Anterior cingulate cortex (tissue), 58 donors: ENCODE measurements around the gene C22orf23.
A peak's percentile ranks its signal among the peaks of the same experiment; 100 is the strongest.
"Not testable (repeated sequence)": the region's sequence is repeated elsewhere in the genome, so short reads cannot be mapped to it uniquely, and the experiment has no call there.

Experiments used
- DNase-seq, 58 donors: peaks; one replicate each; lab custom pipeline; 2025; lab: John Stamatoyannopoulos, UW

Gene C22orf23

DNA sequence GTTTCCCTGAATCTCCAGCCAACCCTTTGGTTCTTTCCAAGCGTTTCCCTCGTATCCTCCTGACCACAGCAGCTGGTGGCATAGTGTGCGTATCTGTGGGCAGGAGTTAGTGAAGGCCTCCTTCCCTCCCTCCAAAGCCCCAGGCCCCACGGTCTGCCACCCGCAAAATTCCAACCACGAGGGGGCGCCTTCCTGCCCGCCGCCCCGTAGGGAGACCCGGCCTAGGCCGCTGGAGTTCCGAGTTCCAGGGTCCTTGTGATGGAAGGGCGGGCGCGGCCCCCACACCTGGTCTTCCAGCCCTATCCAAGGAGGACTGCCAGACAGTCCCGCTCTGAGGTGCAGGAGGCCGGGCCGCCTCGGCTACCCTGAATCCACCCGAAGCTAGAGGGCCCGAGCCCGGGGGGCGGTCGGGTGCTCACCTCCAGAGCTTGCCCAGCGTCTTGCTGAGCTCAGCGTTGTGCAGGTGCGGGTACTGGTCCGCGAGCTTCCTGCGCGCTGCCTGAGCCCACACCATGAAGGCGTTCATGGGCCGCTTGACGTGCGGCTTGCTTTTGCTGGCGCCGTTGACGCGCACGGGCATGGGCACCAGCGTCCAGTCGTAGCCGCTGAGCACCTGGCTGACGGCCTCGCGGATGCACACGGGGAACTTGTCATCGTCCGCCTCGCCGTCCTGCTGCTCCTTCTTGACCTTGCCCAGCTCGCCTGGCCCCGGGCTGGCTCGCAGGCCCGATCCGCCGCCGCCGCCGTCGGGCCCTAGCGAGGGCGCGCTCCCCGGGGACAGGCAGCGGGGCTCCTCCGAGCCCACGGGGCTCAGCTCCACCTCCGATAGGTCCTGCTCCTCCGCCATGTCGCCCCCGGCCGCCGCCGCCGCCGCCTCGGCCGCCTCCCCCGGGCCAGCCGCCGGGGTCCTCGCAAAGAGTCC is 29.8 kb upstream of the C22orf23 start:
- DNase-seq: peak in 4 of 58 donors; percentile 27 to 41 (median 37)

DNA sequence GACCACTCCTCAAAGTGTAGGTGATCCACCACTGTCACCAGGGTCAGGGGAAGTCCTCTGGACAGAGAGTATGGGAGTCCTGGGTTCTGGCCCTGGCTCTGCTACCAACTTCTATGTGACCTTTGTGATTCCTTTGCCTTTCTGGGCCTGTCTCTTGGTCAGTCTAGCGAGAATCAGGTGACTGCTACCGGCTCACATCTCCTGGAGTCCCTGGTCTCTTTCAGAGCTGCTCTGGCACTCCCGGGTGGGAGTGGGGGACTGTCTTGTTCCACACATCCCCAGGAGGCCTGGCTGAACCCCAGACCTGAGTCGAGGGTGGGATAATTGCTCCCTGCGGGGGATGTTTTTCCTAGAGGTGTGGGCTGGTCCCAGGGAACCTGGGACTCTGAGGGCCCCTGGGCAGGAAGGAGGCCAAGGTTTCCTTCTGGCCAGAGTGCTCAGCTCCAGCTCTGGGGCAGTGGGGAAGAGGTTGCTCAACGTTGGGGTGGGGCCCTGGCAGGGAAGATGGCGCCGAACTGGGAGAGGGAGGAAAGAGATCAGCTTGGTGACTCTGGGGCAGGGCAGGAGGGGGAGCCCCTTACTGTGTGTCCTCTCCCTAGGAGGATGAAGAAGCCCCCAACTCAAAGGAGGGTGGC is 28.9 kb upstream of the C22orf23 start:
- DNase-seq: no peak

DNA sequence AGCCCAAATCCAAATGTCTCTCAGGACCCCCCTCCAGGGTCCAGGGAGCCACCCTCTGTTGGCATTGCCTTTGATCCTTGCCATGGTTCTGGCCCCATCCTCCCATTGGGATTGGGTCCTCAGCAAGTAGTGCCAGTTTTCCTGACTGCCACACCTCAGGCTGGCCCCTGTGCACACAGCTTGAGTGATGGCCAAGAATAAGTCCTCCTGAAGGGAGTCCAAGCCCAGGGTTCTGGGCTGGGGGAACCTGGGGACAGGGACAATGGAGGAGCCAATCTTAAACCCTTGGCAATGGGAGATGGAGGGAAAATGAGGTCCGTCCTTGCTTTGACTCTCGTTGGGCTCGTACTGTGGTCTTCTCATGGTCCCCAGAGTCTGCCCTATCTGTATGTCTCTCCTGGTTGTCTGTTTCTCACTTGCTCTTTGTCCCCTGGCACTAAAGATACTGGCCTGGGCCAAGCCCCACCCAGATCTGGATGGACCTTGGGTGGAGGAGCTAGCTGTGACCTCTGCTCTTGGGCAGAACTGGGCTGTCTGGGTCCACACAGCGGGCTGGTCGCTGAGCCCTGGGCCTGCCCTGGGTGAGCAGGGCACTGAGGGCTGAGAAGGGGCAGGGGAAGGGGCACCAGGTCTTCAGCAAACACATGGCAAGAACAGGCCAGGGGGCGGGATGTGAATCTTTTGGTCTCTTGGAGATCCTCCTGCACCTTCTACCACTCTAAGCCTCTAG is 28.0 kb upstream of the C22orf23 start:
- DNase-seq: peak in 1 of 58 donors; percentile 36

DNA sequence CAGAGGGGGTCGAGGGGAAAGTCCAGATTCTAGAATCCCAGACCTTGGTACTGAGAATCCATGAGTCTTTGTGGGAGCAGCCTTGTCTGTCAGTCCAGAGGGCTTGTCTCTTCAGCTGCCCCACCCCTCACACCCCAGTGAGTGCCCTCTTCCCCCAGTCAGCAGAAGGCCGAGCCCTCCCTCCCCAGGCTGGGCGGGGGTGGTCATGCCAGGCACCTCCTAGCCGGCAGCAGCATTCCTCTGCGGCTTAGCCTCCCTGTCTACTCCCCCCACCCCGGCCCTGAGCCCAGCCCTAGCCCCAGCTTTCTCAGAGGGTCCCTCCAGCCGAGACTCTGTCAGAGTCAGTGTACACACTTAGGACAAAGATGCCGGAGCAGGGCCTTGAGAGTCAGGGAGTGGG is 26.4 kb upstream of the C22orf23 start:
- peak in 10 of 58 donors; percentile 32 to 53 (median 42) for DNase-seq

DNA sequence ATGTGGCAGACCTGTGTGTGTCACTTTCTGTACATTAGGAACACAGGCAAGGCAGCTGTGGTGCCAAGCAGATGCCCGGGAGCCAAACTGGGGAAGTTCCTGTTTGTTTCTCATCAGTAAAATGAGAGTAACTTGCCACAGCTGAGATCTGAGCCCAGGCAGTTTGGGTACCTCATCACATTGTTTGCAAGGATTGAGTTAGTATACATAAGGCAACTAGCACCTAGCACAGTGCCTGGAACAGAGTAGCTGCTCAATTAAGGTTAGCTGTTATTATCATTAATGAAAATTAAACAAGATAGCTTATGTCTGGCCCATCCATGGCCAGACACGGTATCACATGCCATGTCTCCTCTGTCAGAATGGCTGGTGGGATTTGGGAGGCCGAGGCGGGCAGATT is 23.1 kb upstream of the C22orf23 start:
- DNase-seq: no peak

DNA sequence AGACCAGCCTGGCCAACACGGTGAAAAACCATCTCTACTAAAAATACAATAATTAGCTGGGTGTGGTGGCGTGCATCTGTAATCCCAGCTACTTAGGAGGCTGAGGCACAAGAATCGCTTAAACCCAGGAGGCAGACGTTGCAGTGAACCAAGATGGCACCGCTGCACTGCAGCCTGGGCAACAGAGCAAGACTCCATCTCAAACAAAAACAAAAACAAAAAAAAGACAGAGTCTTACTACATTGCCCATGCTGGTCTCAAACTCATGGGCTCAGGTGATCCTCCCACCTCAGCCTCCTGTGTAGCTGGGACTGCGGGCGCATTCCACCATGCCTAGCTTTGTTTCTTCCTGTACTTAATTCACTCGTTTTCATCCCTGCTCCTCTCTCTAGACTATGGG is 22.6 kb upstream of the C22orf23 start:
- DNase-seq: not testable (repeated sequence)

DNA sequence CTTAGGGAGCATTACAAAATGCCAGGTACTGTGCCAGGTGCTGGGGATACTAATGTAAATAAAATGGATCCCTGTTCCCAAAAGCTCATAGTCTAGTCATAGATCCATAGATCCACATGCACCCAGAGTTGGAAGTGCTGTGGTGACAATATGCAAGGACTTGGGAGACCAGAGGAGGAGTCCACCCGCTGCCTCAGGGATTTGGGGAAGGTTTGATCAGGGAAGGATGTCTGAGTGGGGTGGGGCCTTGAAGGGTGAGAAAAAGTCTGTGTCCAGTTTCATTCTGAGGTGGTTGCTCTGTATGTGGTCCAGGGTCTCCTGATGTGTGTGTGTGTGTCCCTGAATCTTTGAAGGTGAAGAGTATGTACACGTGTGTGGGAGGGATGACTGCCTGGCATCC is 21.8 kb upstream of the C22orf23 start:
- no peak for DNase-seq

DNA sequence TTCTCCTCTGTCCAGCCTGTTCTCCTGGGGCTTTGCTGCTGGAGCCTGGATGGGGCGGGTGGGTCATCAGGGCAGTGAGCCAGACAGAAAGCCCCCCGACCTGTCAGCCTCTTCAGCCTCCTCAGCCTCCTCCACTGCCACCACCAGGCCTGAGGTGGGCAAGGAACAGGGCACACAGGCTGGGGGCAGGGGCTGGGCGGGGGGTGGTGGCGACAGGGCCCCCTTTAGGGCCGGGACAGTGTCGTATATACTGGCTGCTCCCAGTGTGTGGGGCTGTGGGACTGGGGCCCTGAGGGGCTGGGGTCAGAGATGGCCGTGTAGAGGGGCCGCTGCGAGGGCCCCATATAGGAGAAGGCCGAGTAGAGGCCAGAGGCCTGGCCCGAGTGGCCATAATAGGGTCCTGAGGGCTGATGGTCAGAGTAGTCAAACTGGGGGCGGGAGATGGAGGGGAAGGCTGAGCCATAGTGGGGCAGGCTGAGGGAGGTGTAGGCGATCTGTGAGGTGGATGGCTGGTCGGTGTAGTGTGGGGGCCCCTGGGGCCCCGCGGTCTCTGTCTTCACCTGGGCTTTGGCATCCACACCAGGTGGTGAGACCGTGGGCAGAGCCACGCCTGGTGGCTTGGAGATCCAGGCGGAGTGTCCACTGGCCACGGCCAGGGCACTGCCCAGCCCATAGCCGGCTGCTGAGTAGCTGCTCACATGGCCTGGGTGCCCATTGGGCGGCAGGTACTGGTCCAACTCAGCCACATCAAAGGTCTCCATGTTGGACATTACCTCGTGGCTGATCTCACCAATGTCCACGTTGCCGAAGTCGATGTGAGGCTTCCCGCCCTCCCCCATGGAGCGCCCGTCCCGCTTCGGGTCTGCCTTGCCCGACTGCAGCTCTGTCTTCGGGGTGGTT is 20.1 kb upstream of the C22orf23 start:
- DNase-seq: no peak

DNA sequence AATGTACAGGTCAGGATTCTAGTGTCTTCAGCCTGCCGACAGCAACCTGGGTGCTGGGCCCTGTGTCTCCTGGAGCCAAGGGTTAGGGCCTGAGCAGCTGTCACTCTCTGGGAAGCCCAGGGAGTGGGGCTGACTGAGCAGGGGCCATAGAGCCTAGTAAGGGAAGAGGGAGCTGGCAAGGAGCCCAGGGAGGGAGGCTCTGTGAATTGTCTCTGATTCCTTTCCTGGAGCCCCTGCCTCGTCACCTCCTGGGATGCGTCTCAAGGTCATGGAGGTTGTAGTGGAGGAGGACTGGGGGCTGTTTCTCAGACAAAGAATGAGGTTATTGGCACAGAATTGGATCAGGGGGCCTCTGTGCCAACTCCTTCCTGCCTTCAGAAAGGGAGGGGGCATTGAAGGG is 19.1 kb upstream of the C22orf23 start:
- DNase-seq: peak in 3 of 58 donors; percentile 38 to 68 (median 41)

DNA sequence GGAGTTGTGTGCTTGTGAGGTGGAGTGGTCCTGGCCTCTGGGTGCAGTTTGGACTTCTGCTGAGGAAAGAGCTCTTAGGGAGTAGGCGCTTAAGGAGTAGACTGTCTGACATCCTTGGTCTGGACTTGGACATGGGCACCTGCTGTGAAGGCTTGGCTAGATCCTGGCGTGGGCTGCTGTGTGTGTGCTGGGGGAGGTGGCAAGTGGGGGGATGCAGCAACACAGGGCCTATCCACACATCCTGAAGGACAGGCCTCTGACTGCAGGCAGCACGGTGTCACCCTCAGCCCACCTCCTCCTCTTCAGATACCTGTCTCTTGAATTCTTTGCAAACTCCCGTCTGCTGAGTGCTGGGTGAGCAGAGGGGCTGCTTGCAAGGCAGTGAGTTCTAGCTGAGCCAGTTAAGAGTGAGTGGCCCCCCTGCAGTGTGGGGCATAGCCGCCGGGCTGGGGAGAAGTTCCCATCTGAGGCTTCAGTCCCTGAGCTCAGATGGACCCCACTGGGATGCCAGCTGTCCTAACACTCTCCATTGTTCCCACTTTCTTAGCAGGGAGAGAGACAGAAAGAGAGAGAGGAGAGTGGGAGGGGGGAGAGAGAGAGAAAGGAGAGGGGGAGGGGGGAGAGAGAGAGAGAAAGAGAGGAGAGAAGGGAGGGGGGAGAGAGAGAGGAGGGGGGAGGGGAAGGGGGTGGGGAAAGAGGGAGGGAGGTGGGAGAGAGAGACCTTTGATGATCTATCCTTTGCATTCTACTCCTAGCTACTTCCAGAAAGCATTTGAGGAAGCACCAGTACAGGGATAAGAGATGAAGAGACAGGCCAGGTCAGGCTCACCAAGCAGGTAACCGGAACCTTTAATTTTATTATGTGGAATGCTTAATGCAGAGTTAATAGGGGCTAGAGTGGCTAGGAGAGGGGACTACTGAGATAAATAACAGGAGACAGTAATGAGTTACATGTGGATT is 18.4 kb upstream of the C22orf23 start:
- DNase-seq: peak in 1 of 58 donors; percentile 26

DNA sequence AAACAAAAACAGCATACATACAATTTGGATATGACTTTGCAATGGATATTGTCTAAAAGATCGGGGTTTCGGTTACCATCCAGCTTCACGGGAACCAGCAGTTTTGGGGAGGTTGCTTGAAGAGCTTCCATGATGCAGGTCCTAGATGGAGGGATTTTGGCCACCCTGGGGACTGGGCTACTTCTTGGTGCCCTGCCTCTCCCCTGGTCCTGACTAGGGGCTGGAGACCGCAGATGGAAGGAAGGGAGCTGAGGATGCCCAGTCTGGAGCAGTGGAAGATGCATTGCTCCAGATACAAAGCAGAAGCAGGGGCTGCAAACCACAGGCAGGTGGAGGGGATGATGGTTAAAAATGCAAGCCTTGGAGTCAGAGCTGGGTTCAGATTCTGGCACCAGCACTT is 17.5 kb upstream of the C22orf23 start:
- DNase-seq: no peak

DNA sequence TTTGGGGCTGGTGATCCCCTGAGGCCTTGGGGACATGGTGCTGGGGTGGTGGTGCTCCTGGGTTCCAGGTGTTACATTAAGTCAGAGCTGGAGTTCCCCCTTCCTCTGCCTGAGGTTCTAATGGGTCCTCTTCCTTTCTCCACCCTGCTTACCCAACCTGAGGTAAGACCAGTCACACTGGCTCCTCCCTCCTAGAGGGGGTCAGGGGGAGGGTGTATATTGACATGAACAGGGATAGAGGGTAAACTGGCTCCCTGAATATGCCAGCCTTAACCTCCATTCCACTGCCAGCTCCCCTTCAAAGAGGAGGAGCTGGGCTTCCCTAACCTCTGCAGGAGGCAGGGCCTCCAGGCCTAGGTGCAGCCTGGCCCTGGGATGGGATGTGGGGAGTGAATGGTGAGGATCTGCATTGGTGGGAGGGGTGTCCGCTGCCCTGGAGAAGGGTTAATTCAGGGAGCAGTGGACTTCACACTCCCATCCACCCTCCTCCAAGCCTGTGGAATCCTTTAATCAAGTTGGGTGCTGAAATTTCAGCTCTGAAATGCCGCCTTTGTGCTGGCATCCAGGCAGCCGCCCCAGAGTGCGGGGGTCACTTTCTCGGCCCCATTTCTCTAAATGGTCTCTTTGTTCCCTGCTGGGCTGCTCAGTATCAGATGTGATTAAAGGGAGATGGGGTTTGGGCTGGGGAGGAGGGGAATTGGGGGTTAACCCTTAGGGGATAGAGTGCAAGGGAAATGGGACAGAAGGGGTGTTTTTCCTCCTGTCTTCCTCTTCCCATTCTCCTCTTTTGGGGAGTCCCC is 15.3 kb upstream of the C22orf23 start:
- DNase-seq: peak in 44 of 58 donors; percentile 15 to 83 (median 61)

DNA sequence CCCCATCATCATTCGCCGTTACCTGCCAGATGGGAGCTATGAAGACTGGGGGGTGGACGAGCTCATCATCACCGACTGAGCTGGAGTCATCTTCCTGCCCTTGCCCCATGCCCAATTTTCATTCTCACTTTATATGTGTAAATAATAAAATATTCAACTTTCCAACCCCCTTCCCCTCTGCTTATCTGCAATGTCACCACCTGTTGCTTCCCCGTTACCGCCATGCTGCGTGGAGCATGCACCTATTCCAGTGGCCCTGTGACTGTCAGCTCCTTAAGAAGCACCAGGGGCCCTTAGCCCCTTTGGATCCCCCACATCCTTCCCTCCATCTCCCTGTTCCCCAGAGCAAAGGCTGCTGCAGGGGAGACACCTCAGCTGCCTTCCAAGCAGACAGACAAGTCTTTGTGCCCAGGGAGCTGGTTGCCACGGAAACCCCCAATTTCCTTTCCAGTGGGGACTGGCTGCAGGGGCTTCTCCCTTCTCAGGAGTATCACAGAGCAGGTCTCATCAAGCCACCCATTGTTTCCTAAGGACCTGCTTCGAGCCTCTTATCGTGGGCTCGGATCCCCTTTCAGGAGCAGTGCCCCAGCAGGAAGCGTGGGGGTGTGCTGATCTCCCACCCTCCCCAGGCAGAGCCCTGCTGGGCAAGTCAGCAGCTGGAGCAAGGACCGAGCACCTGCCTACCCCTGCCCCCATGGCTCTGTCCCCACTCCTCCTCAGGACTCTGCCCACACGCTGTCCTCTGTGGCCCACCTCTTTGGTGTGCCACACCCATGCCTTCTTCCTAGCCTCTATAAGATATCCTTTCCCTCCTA is 14.4 kb upstream of the C22orf23 start:
- DNase-seq: peak in 5 of 58 donors; percentile 23 to 53 (median 38)

DNA sequence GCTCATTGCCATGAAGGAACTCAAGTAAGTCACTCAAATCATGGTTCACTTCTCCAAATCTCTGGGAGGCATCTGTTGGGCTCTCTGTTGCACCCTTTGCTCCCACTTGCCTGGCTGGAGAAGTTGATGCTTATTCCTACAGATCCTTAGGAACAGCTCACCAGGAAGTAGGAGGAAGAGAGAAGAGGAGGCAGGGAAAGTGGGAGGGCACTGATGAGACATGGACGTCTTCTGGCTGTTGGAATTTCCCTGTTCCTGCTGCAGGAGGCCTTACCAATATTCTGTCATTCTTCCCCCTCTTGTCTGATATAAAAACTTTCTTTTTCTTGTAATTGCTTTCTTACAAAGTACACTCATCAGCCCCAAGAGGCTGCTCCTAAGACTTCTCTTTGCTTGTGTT is 13.7 kb upstream of the C22orf23 start:
- no peak for DNase-seq

DNA sequence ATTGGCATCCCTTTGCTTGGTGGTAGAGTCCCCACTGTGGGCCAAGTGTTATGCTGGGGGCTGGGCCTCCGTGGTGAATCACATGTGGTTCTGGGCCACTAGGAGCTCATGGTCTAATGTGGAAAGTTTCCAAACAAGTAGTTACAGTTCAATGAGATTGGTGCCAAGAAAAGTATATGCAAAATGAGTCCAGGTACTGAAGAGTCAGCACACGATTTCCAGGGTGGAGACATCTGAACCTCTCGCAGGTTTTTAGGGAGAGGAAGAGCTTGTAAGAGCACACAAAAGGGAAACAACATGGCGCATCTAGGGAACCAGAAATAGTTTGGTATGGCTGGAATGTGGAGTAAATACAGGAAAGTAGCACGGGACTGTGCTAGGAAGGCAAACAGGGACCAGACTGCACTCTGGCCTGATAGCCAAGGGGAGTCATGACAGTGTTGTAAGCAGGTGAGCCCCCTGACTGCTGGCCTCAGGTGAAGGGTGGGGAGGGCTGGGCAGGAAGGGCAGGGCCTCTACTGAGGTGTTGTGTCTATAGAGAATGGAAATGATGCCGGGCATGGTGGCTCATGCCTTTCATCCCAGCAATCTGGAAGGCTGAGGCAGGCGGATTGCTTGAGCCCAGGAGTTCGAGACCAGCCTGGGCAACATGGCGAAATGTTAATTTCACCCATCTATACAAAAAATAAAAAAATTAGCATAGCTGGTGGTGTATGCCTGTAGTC is 12.7 kb upstream of the C22orf23 start:
- no peak for DNase-seq

DNA sequence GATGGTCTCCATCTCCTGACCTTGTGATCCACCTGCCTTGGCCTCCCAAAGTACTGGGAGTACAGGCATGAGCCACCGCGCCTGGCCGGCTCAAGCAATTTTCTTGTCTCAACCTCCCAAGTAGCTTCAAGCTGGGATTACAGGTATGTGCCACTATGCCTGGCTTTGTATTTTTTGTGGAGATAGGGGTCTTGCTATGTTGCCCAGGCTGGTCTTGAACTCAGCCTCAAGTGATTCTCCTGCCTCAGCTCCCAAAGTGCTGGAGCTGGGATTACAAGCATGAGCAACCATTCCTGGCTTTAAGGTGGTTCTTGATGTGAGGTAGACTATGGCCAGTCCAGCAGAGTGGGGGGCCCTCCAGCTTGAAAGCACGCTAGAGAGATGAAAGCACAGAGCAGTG is 7.7 kb upstream of the C22orf23 start:
- no peak for DNase-seq
